ENCODE measurements around the gene DNER.

Gene DNER

DNA sequence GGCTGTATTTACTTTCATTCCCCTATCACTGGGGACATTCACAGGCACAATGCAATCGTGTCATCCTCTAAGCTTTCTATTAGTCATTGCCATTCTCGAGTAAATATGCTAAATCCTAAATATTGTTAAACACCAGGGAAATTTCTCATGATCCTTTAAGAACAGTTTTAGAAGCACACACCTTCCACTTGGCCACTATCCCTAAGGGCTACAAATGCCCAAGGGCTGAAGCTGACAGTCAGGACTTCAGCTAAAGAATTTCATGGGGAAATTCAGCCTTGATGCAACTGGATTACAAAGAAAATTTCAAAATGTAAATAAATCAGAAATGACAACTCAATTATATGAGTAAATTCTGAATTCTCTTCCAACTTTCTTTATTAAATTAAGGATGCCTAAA is 280.2 kb downstream of the DNER start:
- Histone ChIP-seq H4K8ac (ENCODE audit: low read depth, low read length) (no peak overlapping the region), H3K9ac (ENCODE audit: low read length) (no peak overlapping the region), H2AK5ac (ENCODE audit: low read length) (no peak overlapping the region), H3K4ac (ENCODE audit: low read depth, low read length) (no peak overlapping the region), H2BK120ac (ENCODE audit: insufficient read depth, low read length, poor library complexity) (no peak overlapping the region), H3K4me1 (ENCODE audit: control insufficient read depth in 1 of 2, insufficient read depth in 2 of 2, low read length in 2 of 2) (no peaks in the 10 kb centered on the region), H4K91ac (ENCODE audit: low read depth, low read length) (no peak overlapping the region), H3K27me3 (ENCODE audit: insufficient read depth, low read length) (peaks cover 2% of the 10 kb centered on the region), H3K9me3 (ENCODE audit: insufficient read depth, low read depth, low read length) (peaks cover 3% of the 10 kb centered on the region), H2BK5ac (ENCODE audit: low read depth, low read length, poor library complexity) (no peak overlapping the region), H3K23ac (ENCODE audit: low read length) (no peak overlapping the region), H3K4me2 (ENCODE audit: low read length) (no peak overlapping the region), H3K79me1 (ENCODE audit: low read length) (no peaks in the 10 kb centered on the region), H2AFZ (ENCODE audit: insufficient read depth, low read length, poor library complexity) (no peak overlapping the region), H3K36me3 (ENCODE audit: control insufficient read depth in 1 of 2, insufficient read depth in 2 of 2, low read length in 2 of 2) (no peaks in the 10 kb centered on the region), H3K4me3 (ENCODE audit: low read depth, low read length) (no peak overlapping the region), H3K18ac (ENCODE audit: low read length) (no peak overlapping the region), H4K12ac (ENCODE audit: low read depth, low read length) (no peak overlapping the region), H2BK12ac (ENCODE audit: low read length) (no peak overlapping the region), H3K79me2 (ENCODE audit: control insufficient read depth, insufficient read depth, low read length, poor library complexity) (no peaks in the 10 kb centered on the region), H3K27ac (ENCODE audit: low read depth, low read length) (no peak overlapping the region), H3K14ac (ENCODE audit: low read length) (no peak overlapping the region)
- no CpG with 5 or more reads among the region's 2 CpGs for WGBS (ENCODE audit: extremely low coverage, insufficient coverage, insufficient read length)
- DNase-seq = peak; percentile 90 to 96

DNA sequence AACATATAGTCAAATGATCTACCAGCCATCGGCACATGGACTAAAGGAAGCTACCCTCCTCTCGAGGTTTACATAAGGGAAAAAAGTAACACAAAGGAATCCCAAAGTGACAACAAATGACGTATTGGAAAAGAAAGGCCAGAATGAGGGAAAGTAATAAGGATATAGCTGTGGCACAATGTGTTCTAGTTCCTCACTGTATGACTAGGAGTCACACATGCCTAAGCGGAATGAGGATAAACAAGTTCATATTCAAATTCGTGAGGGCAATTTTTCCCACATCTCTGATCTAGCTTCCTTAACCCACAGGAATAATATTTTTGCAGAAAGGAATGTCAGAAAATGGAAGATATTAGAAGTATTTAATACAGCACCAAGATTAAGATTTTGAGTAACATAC is 281.0 kb downstream of the DNER start:
- H3K4me1 ChIP-seq (ENCODE audit: control insufficient read depth in 1 of 2, insufficient read depth in 2 of 2, low read length in 2 of 2) = no peaks in the 10 kb centered on the region
- no peak overlapping the region for H2BK12ac ChIP-seq (ENCODE audit: low read length)

DNA sequence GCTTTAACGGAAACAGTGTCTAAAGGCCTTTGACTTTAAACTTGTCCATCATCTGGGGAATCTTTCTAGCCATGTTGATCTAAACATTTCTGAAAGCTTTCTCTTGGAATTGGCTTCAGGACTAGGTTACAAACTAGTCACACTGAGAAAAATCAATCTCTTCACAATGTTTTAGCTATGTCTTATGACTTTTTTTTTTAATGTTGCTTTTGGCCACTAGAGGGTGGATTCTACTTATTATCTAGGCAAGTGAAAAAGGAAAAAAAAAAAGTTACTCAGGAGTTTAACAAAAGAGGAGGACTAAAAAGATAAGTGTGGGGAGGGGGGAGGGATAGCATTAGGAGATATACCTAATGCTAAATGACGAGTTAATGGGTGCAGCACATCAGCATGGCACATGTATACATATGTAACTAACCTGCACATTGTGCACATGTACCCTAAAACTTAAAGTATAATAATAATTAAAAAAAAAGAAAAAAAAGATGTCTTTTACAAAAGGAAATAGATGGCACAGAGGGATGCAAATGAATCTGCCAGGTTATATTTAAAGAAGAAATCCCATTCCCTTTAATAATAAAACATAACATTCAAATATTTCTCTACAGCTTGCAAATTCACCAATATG is 282.9 kb downstream of the DNER start:
- H3K27me3 ChIP-seq (ENCODE audit: insufficient read depth, low read length) = peaks cover 2% of the 10 kb centered on the region
- H3K18ac ChIP-seq (ENCODE audit: low read length) = no peak overlapping the region
- WGBS (ENCODE audit: extremely low coverage, insufficient coverage, insufficient read length) = no CpG with 5 or more reads among the region's 2 CpGs
- H4K12ac ChIP-seq (ENCODE audit: low read depth, low read length) = no peak overlapping the region
- no peak overlapping the region for H2BK120ac ChIP-seq (ENCODE audit: insufficient read depth, low read length, poor library complexity)
- H3K9me3 ChIP-seq (ENCODE audit: insufficient read depth, low read depth, low read length) = peaks cover 3% of the 10 kb centered on the region
- no peak overlapping the region for H3K9ac ChIP-seq (ENCODE audit: low read length)
- no peak overlapping the region for H3K4me2 ChIP-seq (ENCODE audit: low read length)
- no peak overlapping the region for H2BK5ac ChIP-seq (ENCODE audit: low read depth, low read length, poor library complexity)
- no peak overlapping the region for H2AFZ ChIP-seq (ENCODE audit: insufficient read depth, low read length, poor library complexity)
- H3K14ac ChIP-seq (ENCODE audit: low read length) = no peak overlapping the region
- no peak overlapping the region for H3K23ac ChIP-seq (ENCODE audit: low read length)
- H2BK12ac ChIP-seq (ENCODE audit: low read length) = no peak overlapping the region
- H3K36me3 ChIP-seq (ENCODE audit: control insufficient read depth in 1 of 2, insufficient read depth in 2 of 2, low read length in 2 of 2) = no peaks in the 10 kb centered on the region
- H3K4ac ChIP-seq (ENCODE audit: low read depth, low read length) = no peak overlapping the region
- no peak overlapping the region for H3K27ac ChIP-seq (ENCODE audit: low read depth, low read length)
- no peak overlapping the region for H3K4me3 ChIP-seq (ENCODE audit: low read depth, low read length)
- H2AK5ac ChIP-seq (ENCODE audit: low read length) = no peak overlapping the region
- H3K79me1 ChIP-seq (ENCODE audit: low read length) = no peaks in the 10 kb centered on the region
- DNase-seq = peak in 1 of 2 donors; percentile 80
- no peak overlapping the region for H4K91ac ChIP-seq (ENCODE audit: low read depth, low read length)
- H4K8ac ChIP-seq (ENCODE audit: low read depth, low read length) = no peak overlapping the region
- no peaks in the 10 kb centered on the region for H3K79me2 ChIP-seq (ENCODE audit: control insufficient read depth, insufficient read depth, low read length, poor library complexity)
- H3K4me1 ChIP-seq (ENCODE audit: control insufficient read depth in 1 of 2, insufficient read depth in 2 of 2, low read length in 2 of 2) = no peaks in the 10 kb centered on the region

More for the DNA sequence above, 281.0 kb downstream of the DNER start:
- Histone ChIP-seq H3K4ac (ENCODE audit: low read depth, low read length) (no peak overlapping the region), H3K9ac (ENCODE audit: low read length) (no peak overlapping the region), H3K27me3 (ENCODE audit: insufficient read depth, low read length) (peaks cover 2% of the 10 kb centered on the region), H3K9me3 (ENCODE audit: insufficient read depth, low read depth, low read length) (peaks cover 3% of the 10 kb centered on the region), H2BK5ac (ENCODE audit: low read depth, low read length, poor library complexity) (no peak overlapping the region), H3K23ac (ENCODE audit: low read length) (no peak overlapping the region), H2AFZ (ENCODE audit: insufficient read depth, low read length, poor library complexity) (no peak overlapping the region), H3K14ac (ENCODE audit: low read length) (no peak overlapping the region), H3K27ac (ENCODE audit: low read depth, low read length) (no peak overlapping the region), H3K18ac (ENCODE audit: low read length) (no peak overlapping the region), H4K8ac (ENCODE audit: low read depth, low read length) (no peak overlapping the region), H3K4me3 (ENCODE audit: low read depth, low read length) (no peak overlapping the region), H2AK5ac (ENCODE audit: low read length) (no peak overlapping the region), H3K4me2 (ENCODE audit: low read length) (no peak overlapping the region), H3K79me2 (ENCODE audit: control insufficient read depth, insufficient read depth, low read length, poor library complexity) (no peaks in the 10 kb centered on the region), H4K91ac (ENCODE audit: low read depth, low read length) (no peak overlapping the region), H3K79me1 (ENCODE audit: low read length) (no peaks in the 10 kb centered on the region), H2BK120ac (ENCODE audit: insufficient read depth, low read length, poor library complexity) (no peak overlapping the region), H4K12ac (ENCODE audit: low read depth, low read length) (no peak overlapping the region), H3K36me3 (ENCODE audit: control insufficient read depth in 1 of 2, insufficient read depth in 2 of 2, low read length in 2 of 2) (no peaks in the 10 kb centered on the region)
- peak; percentile 58 to 93 for DNase-seq
- no CpG with 5 or more reads among the region's 5 CpGs for WGBS (ENCODE audit: extremely low coverage, insufficient coverage, insufficient read length)

DNA sequence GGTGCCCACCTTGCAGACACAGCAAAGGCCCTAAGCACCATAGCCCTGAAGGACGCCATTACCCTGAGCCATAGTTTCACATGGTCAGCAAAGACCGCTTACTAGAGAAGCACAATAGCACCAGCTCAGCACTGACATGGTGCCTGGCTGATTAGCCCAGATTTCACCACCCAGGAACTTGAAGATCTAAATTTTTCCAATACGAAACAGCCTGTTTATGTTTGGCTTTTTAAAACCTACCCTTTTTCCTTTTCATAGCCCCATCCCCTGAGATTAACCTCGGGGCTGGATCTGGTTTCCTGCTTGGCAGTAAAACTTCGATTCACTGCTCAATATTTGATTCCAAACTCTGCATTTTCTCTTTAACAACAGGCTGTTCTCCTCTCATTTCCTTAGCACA is 284.8 kb downstream of the DNER start:
- H2BK5ac ChIP-seq (ENCODE audit: low read depth, low read length, poor library complexity) = no peak overlapping the region
- H3K9me3 ChIP-seq (ENCODE audit: insufficient read depth, low read depth, low read length) = peaks cover 3% of the 10 kb centered on the region

More for the DNA sequence above, 284.8 kb downstream of the DNER start:
- H3K27ac ChIP-seq (ENCODE audit: low read depth, low read length) = no peak overlapping the region
- H4K91ac ChIP-seq (ENCODE audit: low read depth, low read length) = no peak overlapping the region
- H2BK120ac ChIP-seq (ENCODE audit: insufficient read depth, low read length, poor library complexity) = no peak overlapping the region
- peak overlapping the region; percentile 21 for H3K9ac ChIP-seq (ENCODE audit: low read length)
- no peaks in the 10 kb centered on the region for H3K79me2 ChIP-seq (ENCODE audit: control insufficient read depth, insufficient read depth, low read length, poor library complexity)
- H3K4ac ChIP-seq (ENCODE audit: low read depth, low read length) = no peak overlapping the region
- H3K14ac ChIP-seq (ENCODE audit: low read length) = no peak overlapping the region
- no peaks in the 10 kb centered on the region for H3K27me3 ChIP-seq (ENCODE audit: insufficient read depth, low read length)
- no peak for DNase-seq
- H2BK12ac ChIP-seq (ENCODE audit: low read length) = no peak overlapping the region
- no peaks in the 10 kb centered on the region for H3K79me1 ChIP-seq (ENCODE audit: low read length)
- no CpG with 5 or more reads among the region's 5 CpGs for WGBS (ENCODE audit: extremely low coverage, insufficient coverage, insufficient read length)
- no peak overlapping the region for H4K8ac ChIP-seq (ENCODE audit: low read depth, low read length)
- no peak overlapping the region for H3K4me3 ChIP-seq (ENCODE audit: low read depth, low read length)
- H3K36me3 ChIP-seq (ENCODE audit: control insufficient read depth in 1 of 2, insufficient read depth in 2 of 2, low read length in 2 of 2) = no peaks in the 10 kb centered on the region
- no peak overlapping the region for H3K18ac ChIP-seq (ENCODE audit: low read length)
- H3K23ac ChIP-seq (ENCODE audit: low read length) = no peak overlapping the region
- H2AK5ac ChIP-seq (ENCODE audit: low read length) = no peak overlapping the region
- H3K4me2 ChIP-seq (ENCODE audit: low read length) = no peak overlapping the region
- no peaks in the 10 kb centered on the region for H3K4me1 ChIP-seq (ENCODE audit: control insufficient read depth in 1 of 2, insufficient read depth in 2 of 2, low read length in 2 of 2)
- H4K12ac ChIP-seq (ENCODE audit: low read depth, low read length) = no peak overlapping the region
- H2AFZ ChIP-seq (ENCODE audit: insufficient read depth, low read length, poor library complexity) = no peak overlapping the region

Measured in trophoblast cell (in vitro differentiated cells and primary cell).